Anterior cingulate cortex (tissue), 58 donors: Measurements from ENCODE around the gene VANGL1.
A peak's percentile ranks its signal among the peaks of the same experiment; 100 is the strongest.

Experiments
- DNase-seq, 58 donors: peaks; one replicate each; lab custom pipeline; 2025; lab: John Stamatoyannopoulos, UW

Gene VANGL1

DNA sequence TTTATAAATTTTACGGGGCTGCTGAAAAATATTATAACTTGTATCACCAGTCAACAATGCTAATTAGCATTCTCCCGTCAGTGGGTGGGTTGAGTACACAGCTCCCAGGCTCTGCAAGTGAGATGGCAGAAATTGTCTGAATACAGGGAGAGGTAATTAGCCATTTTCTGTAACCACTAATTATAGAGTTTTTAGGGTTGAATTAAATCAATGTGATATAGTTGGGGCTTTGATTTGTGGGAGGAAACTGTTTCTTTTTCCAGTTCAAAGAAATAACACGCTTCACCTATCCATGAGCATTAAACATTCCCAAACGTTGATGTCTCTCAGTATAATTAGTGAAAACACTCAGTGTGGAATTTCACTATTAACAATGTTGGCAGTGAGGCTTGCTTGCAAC is 1.5 kb downstream of the VANGL1 start:
- no peak for DNase-seq

DNA sequence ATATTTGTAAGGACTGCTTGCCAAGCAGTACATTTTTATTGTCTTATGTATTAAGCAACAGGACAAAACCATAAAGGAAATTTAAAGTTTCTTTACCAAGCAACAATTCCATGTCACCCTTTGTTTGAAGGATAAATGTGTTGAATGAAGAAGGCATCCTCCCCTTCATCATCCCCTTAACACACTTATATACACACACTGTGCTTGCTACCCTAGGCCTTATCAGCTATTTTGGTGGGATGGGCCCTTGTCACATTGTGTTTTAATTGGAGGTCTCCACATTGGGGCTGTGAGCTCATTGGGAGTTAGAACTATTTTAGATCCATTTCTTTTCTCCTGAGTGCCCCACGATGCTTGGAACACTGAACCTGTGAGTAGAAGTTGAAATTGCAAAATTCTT is 1.9 kb downstream of the VANGL1 start:
- no peak for DNase-seq

DNA sequence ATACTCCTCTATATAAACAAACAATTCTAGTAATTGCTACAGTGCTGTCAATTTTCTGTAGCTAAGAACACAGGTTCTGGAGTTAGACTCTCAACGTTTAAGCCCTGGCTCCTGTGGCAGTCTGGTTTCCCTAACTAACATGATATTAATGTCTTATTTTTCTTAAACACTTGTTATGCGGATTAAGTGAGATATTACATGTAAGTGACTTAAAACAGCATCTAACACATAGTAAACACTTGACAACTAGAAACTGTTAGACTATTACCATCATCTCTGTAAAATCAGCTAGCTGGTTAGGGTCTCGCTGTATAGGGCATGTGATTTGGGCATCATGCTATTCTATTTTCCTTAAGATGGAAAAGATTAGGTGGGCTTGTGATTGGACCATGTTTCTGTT is 2.3 kb downstream of the VANGL1 start:
- DNase-seq, result no peak

DNA sequence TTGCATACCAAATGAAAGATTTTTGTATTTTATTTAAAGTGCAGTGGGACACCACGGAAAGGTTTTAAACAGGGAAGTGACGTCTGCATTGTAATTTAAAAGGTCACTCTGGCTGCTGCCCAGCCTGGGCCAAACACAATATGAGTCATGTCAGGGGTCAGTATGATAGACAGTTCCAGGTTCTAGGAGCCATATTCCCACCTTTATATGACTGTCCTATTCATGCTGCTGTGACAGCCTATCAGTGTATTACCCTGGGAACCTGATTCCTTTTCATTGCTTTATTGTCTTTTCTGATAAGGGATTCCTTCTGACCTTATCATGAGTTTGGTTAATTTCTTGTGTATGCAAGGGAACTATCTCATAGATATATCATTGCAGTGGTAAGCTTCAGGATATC is 5.3 kb downstream of the VANGL1 start:
- DNase-seq, result no peak

DNA sequence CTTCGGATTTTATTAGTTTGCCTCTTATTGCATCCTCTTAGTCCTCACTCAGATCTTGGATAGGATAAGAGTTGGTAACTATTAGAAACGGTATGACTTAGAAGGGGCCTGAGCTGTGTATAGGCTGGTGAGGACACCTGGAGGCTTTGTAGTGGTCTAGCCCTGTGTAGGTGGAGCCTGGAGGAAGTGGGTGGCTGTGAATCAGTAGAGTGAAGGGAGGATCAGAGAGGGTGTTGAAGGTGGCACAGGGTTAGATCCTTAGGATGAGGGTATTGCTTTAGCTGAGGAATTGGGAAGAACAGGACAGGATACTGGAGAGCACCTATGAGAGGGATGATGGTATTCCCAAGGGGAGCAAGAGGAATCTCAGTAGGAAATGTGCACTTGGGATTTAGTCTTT is 5.7 kb downstream of the VANGL1 start:
- no peak for DNase-seq

DNA sequence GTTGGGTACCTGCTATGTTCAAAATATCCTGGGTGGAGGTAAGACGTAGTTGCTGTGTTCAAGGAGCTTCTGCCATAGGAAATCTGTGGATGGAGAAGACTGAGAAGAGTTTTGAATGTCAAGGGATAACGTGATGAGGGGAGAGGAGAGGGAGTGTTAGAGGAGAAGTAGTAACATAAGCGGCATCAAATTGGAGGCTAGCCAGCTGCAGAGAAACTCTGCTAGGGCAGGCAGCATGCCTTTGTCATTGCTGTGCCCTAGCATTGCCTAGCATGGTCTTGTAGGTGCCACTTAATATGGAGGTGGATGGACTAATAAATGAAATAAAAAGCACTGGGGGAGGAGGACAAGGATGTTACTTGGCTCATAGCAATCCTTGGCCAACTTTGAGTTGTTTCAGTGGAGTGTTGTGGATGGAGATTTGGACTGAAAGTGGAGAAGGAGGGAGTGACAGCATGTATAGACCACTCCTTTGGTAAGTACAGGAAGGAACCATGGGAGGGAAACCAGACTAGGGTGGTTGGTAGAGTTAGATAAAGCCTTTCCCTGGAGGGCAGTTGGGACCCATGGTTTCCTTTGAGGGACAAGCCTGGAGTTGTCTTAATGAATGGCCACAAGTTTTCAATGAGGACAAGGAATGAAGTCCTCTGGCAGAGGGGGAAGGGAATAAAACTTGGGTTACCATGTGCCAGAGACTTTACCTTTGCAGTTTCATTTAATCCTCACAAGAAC is 6.3 kb downstream of the VANGL1 start:
- DNase-seq, result no peak

DNA sequence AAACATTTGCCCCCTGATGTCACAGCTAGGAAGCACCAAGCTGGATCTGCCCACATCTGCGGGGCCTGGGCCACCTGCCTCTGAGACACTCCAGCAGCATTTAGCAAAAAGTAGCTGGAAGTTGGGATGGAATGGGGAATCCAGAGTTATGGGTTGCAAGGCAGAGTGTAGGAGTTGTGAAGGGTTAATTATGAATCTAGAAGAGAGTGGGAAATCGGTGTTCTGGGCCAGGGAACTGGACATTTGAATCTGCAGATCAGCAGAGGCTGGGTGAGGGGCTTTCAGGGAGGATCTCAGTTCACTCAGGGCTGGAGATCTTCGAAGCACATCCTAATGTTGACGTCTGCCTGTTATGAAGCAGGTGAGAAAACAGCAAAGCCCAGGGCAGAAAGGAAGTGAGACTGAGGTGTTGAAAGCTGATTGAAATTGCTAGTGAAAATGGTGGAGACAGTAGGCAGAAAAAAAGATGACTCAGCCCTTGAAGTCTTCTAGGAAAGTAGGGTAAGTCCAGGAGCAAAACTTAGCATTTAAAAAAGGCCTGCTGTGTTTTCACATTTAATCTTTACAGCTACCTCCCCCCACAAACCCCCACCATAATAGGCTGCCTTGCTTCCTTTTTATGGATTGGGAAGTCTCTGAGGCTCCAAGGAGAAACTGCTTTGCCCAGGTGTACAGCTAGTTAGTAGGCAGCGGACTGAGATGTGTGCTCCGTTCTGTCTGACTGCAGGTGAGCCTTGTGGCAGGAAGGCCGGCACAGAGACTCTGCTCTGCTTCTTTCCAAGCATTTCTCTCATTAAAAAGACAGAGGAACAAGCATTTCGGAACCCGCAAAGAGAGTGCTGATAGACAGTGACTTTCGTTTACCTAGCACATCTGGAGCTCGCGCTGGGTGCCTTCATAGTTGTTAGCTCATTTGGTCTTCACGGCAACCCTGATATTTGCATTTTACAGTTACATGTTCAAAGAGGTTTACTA is 7.2 kb downstream of the VANGL1 start:
- DNase-seq, result no peak

DNA sequence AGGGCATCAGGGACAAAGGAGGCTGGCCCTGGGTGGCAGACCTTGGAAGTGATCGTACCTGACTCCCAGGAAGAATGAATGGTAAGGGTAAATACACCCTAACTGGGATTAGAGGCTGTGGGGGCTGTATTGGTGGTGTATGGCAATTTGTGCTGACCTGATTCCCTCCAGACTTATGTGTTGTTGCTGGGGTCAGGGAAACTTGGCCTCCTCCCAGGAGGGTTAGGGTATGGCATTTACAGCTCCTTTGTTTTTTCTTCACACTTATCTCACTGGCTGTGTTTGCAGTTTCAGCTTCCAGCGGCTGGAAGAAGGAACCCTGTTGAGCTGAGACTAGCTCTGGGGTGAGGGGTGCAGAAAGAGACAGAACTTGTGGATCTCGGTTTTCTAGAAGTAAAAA is 8.2 kb downstream of the VANGL1 start:
- no peak for DNase-seq

DNA sequence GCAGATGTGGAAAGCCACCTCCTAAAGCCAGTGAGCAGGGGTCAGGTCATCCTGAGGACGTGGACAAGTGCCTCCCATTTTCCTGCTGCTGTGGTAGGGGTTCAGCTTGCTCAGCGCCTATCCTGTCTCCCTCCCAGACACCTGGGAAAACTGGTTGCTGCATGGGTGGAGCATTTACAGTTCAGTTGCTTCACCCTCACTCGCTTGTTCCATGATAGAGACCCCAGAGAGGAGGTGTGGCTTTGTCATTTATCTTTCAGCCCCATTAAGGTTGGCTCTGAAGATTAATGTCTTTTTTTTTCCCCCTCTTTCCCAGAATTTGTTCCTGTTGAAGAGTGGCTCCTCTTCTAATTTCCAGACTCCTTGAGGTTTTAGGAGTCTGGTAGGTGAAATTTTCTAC is 9.2 kb downstream of the VANGL1 start:
- no peak for DNase-seq

DNA sequence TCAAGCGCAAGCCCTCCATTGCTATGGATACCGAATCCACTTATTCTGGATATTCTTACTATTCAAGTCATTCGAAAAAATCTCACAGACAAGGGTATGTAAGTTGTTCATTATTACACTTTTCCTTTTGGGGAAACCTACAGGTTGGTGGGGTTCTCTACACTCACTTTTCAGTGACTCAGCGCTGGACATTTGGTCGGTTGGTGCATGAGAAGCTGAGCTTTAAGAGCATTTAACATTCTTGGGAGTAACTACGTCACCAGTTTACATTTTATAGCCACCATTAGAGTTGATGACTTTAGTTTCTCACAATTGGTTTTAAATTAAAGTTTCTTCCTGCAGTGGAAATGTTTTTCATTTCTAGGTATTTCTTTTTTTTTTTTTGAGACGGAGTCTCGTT is 9.6 kb downstream of the VANGL1 start:
- no peak for DNase-seq

DNA sequence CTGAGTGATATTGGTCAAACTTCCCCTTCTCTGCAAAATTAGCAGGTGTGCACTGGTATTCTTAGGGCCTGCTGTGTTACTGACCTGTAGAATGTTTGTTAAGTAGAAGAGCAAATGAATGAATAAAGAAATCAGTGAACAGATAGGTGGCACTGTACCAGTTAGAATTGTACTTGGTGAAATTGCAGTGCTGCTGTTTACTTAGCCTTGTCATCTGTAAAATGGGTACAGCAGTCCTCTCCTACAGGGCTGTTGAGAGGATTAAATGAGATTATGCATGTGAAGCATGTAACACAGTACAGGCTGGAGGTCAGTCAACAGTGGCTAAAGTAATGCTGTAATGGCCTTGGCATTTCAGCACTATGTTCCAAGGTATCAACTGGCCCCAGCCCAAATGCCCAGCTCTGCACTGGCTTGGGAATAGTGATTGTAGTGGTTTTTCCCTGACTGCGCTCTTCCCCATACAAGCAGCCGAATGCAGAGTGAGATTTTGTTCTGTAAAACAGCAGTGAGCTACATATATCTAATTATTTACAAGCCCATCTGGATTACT is 10.5 kb downstream of the VANGL1 start:
- no peak for DNase-seq

DNA sequence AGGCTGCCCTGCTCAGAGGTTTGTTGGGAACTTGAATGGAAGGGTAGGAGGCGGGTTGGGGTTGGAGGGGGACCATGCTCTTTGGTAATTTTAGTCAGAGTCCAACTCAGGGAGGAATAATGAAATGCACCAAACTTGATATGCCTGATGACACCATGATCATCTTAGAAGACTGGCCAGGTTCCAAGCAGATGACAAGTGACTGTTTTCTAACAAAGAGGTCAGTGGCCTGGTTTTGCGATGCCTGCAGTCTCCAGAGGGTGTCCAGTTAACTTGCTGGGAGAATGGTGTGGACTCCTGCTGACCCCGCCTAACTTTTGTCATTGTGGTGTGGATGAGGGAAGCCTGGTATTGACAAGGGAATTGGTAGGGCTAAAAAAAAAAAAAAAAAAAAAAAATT is 12.4 kb downstream of the VANGL1 start:
- no peak for DNase-seq

DNA sequence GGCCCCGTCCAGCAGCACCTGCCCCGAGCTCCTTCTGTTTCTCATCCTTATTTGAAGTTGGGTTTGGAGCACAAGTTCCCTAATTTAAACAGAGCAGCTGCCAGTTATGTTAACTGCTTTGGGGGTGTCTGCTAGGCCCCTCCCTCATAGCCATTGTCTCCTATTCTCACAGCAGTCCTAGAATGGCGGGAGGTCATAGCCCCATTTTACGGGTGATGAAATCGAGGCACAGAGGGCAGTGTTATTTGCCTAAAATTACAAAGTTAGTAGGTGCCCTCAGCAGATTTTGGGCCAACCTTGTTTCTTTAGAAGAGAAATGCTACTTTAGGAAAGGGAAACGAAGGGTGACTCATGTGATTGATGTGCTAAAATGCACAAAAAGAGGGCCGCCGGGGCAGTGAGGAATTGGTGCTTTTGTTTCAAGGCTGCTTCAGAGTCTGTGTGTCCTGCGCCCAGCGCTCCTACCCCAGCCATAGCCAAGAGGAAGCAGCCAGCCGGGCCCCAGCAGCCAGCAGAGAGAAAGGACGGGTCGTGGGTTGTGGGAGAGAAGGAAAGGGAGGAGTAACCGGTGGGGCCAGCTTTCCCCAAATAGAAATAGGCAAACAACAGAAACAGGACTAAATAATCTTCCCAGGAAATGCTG is 13.0 kb downstream of the VANGL1 start:
- peak in 3 of 58 donors; percentile 6 to 12 (median 9) for DNase-seq

DNA sequence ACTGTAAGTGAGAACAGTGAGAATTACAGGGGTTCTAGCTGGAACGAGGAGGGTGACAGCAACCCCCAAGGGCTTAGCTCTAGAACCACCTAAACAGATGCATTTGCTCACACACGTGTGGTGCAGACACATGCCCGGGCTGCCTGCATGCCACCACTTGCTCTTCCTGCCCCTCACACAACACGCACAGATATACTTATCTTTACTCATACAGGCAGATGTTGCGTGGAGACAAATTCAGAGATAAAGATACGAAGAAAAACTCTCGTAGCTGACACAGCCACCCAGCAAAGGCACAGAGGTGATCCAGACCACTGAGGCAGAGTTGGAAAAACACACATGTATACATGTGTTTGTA is 13.5 kb downstream of the VANGL1 start:
- DNase-seq, result no peak

DNA sequence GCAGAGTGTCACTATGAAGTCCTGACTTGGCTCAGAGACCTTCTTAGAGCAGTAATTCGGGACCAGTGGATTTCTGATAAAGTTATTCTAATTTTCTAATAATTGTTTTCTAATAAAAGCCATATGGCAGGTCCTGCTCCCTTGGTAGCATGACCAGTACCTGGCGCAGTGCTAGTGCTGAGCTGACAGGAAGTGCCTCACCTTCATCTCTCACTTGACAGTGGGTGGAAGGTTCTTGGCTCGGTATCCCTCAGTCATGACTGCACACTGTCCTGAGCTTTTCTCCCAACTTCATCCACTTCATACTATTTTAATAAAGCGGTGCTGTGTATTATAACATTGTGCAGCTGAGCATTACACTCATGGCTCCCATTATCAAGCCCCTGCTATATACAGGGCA is 14.1 kb downstream of the VANGL1 start:
- DNase-seq, result no peak

DNA sequence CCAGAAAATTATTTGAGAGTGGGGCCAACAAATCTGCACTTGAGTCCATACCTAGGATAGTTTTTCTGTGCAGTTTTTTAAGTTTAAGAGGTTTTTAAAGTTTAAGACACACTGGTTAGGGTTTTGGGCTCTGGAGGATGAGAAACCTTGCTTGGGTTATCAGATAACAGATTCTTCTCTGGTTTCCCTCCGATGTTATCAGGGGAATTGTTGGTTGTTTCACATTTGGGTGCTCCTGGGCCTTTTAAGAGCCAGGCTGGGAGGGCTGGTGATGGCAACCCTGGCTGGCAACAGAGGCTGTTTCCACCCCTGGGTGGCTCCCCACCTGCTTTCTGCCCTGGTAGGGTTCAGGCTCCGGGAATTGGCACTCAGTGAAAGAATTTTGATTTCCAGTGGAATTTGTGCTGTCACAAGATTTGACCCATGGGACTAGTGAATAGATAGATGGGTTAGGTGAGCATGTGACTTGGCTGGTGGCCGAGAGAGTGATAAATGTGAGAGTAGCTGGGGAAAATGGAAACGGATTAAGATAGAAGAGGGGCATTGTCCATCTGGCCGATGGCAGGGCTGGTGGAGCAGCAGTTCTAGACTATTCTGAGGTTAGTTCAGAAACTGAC is 14.8 kb downstream of the VANGL1 start:
- no peak for DNase-seq

DNA sequence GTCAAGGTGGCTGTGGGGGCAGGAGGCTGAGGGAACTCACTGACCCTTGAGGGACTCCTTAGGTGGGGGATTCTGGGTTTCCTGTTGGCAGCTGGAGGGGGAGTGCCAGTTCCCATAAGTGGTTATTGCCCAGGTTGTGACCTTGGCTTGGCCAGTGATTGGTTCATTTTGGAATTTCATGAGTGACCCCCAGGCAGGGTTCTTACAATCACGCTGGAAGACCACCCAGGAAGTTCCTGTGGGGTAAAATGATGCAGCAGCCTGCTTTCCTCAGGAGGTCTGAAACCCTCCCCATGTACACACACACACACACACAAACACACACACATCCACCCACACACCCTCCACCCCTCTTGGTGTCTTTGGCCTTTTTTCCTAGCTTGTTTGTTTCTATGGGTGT is 16.9 kb downstream of the VANGL1 start:
- DNase-seq, result no peak

DNA sequence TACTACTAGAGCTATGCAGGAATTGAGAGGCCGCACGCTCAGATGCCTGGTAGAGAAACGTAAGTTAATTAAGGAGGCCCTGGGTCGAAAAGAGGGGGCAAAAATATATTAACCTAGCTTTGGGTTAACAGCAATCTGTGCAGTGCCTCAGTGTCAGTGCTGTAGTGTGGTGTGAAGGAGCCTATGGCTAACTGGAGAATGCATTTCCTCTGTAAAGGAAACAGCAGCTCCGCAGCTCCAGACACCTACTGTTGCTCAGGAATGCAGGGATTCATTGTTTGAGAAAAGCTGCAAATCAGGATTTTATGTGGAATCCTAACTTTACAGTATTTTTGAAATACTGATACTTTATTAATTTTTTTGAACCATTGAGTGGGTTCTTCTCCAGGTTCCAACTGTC is 18.4 kb downstream of the VANGL1 start:
- DNase-seq, result no peak

DNA sequence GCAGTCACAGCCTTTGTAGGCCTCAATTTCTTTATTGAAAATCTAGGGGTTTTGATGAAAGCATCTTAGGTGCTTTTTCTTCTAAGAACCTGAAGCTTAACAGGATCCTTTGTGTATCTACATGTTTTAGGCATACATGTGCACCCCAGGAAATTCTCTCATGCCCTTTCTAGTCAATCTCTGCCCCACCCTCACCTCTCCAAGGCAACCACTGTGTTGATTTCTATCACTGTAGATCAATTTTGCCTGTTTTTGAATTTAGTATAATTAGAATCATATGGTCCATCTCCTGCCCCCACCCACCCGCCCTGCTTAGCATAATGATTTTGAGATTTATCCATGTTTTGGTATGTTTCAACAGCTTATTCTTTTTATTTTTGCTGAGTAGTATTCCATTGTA is 19.4 kb downstream of the VANGL1 start:
- DNase-seq, result no peak

DNA sequence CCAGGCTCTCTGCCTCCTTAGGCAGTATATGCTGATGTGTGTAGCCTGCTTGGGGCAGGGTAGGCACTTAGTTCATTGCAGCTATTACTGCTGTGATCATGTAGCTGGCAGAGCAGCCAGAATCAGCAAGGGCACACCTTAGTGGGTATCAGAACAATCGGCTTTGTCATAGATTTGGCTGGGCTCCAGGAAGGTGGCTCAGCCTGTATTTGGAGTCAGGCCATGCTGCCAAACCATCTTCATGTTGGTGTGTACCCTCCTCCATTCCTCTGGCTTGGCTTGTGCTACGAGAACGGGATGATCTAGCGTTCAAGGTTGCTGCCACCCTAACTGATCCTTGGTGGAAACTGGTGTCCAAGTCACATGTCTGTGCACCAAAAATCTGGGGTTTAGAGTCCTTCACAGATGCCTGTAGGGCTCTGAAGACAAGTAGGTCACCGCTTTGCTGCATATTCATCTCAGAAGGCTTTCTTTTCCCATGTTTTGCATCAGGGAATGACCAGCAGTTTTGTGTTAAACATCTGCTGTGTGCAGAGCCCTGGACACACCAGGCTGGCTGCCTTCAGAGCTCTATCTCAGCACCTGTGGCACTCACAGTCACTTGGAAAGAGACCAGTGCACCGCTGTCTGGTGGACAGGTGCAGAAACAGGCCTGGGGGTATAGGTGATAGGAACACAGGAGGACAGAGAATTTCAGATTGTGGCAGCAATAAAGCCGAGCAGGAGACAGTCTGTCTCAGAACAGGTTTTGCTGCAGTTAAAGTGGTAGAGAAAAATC is 23.7 kb downstream of the VANGL1 start:
- DNase-seq, result no peak
